ENCODE results near the gene HIVEP3.

GRCh38 chr1:41790351-41790750 lies 128.4 kb downstream of the HIVEP3 start:
- TF ChIP-seq CTCF (IDR thresholded peaks at IDR 0.05) = no peak
- TF ChIP-seq POLR2A (IDR thresholded peaks at IDR 0.05) = no peak

Data from heart left ventricle (tissue), 13 donors.